Glomerular visceral epithelial cell (primary cell): ENCODE results near the gene NUDT16.
"Not testable (repeated sequence)": the region's sequence is repeated elsewhere in the genome, so short reads cannot be mapped to it uniquely, and the experiment has no call there.

ENCODE experiments used
- DNase-seq: peaks from one replicate; pipeline ENCODE4 v3.0.0-alpha.2; 2016; ENCODE audit errors: extremely low spot score

Gene NUDT16

GRCh38 chr3:131381445-131382291 is at the start of gene NUDT16:
Gene NUDT16 (plus strand): TSS chr3:131381774. CDS start chr3:131381805, 31 bp downstream.
- DNase-seq: peak; percentile 99

- no peak for DNase-seq
Measured at GRCh38 chr3:131338948-131339640, 42.5 kb upstream of the NUDT16 start.

GRCh38 chr3:131341761-131342160 is 39.8 kb upstream of the NUDT16 start:
- DNase-seq: no peak

GRCh38 chr3:131348911-131349310 is 32.7 kb upstream of the NUDT16 start:
- DNase-seq: no peak

- no peak for DNase-seq
Measured at GRCh38 chr3:131349454-131349853, 32.1 kb upstream of the NUDT16 start.

- DNase-seq: peak; percentile 53
Measured at GRCh38 chr3:131349946-131350347, 31.6 kb upstream of the NUDT16 start.

- no peak for DNase-seq
Measured at GRCh38 chr3:131350506-131350905, 31.1 kb upstream of the NUDT16 start.

GRCh38 chr3:131353016-131353877 is 28.3 kb upstream of the NUDT16 start:
- no peak for DNase-seq

- DNase-seq: no peak
Measured at GRCh38 chr3:131353986-131354385, 27.6 kb upstream of the NUDT16 start.

GRCh38 chr3:131356006-131356595 is 25.5 kb upstream of the NUDT16 start:
- DNase-seq: no peak

- DNase-seq: no peak
Measured at GRCh38 chr3:131357275-131357674, 24.3 kb upstream of the NUDT16 start.

- no peak for DNase-seq
Measured at GRCh38 chr3:131360191-131360755, 21.3 kb upstream of the NUDT16 start.

GRCh38 chr3:131361066-131361463 is 20.5 kb upstream of the NUDT16 start:
- not testable (repeated sequence) for DNase-seq

- peak; percentile 85 for DNase-seq
Measured at GRCh38 chr3:131361464-131362421, 19.8 kb upstream of the NUDT16 start.

GRCh38 chr3:131363275-131363674 is 18.3 kb upstream of the NUDT16 start:
- DNase-seq: no peak

GRCh38 chr3:131370935-131371687 is 10.5 kb upstream of the NUDT16 start:
- no peak for DNase-seq

GRCh38 chr3:131371688-131372066 is 9.9 kb upstream of the NUDT16 start:
- no peak for DNase-seq

- no peak for DNase-seq
Measured at GRCh38 chr3:131374741-131375140, 6.8 kb upstream of the NUDT16 start.

- DNase-seq: not testable (repeated sequence)
Measured at GRCh38 chr3:131380821-131381444, 641 bp upstream of the NUDT16 start.
